ENCODE results near the gene SERPINB11.

DNA sequence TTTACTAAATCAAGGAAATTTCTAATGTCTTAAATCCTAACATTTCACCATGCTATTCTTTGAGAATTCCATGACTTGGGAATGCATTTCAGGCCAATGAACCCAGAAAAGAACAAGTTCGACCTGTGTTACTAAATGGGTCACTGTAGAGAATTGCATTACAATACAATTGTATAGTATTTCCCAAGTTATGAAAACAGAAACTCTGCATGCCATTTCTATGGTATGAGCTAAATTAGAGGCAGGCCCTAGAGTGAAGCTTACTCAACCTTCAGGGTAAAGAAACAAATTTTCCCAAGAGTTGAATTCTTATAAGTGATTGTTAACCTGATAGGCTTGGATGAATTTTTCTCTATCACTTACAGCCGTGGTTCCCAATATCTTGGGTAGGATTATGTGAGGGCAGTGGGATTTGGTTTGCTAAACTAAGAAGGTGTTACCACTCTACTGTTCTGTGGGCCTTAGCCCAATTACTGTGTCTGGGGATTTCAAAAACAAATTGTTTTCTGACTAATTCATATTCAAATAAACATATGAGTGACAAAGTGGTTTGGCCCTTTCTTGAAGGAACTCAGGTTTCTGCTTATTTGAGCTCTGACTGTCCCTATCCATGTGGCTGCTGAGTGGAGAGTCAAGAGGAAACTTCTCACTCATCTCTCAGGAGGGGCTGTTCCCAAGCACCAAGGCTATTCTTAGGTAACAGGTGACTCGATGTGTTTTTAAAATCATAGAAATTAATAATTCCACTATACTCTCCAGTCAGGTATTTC is 61.3 kb downstream of the SERPINB11 start:
- TF ChIP-seq, protein P1, sequence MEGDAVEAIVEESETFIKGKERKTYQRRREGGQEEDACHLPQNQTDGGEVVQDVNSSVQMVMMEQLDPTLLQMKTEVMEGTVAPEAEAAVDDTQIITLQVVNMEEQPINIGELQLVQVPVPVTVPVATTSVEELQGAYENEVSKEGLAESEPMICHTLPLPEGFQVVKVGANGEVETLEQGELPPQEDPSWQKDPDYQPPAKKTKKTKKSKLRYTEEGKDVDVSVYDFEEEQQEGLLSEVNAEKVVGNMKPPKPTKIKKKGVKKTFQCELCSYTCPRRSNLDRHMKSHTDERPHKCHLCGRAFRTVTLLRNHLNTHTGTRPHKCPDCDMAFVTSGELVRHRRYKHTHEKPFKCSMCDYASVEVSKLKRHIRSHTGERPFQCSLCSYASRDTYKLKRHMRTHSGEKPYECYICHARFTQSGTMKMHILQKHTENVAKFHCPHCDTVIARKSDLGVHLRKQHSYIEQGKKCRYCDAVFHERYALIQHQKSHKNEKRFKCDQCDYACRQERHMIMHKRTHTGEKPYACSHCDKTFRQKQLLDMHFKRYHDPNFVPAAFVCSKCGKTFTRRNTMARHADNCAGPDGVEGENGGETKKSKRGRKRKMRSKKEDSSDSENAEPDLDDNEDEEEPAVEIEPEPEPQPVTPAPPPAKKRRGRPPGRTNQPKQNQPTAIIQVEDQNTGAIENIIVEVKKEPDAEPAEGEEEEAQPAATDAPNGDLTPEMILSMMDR (IDR thresholded peaks at IDR 0.05; ENCODE audit: low read depth, low read length, poor library complexity, severe bottlenecking), result no peak
- TF ChIP-seq EZH2phosphoT487 (IDR thresholded peaks at IDR 0.05; ENCODE audit: borderline replicate concordance, low read length), result no peak

Data from DOHH2 (cell line).